Measurements from ENCODE around the gene GOLPH3.
"Not testable (repeated sequence)": the region's sequence is repeated elsewhere in the genome, so short reads cannot be mapped to it uniquely, and the experiment has no call there.

DNA sequence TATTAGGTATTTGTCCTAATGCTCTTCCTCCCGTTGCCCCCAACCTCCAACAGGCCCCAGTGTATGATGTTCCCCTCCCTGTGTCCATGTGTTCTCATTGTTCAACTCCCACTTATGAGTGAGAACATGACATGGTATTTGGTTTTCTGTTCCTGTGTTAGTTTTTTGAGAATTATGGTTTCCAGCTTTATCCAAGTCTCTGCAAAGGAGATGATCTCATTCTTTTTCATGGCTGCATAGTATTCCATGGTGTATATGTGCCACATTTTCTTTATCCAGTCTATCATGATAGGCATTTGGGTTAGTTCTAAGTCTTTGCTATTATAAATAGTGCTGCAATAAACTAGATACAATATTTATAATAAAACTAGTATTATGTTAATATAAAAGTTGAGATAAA, 40.2 kb upstream of the GOLPH3 start:
- TF ChIP-seq MEIS1 (CRISPR knock-in tag; IDR thresholded peaks at IDR 0.05; ENCODE audit: borderline replicate concordance); ZNF621 (tag by site-specific recombination; IDR thresholded peaks at IDR 0.05); ZNF707 (tag by site-specific recombination; IDR thresholded peaks at IDR 0.05); ZBTB48 (tag by site-specific recombination; IDR thresholded peaks at IDR 0.05); ZFHX2 (tag by site-specific recombination; conservative IDR thresholded peaks at IDR 0.05); ZNF175 (tag by site-specific recombination; IDR thresholded peaks at IDR 0.05); ZNF18 (tag by site-specific recombination; IDR thresholded peaks at IDR 0.05); ZBTB17 (tag by site-specific recombination; IDR thresholded peaks at IDR 0.05); SP7 (tag by site-specific recombination; IDR thresholded peaks at IDR 0.05); YY1 (tag by site-specific recombination; IDR thresholded peaks at IDR 0.05); ZEB2 (tag by site-specific recombination; IDR thresholded peaks at IDR 0.05); ZNF513 (tag by site-specific recombination; IDR thresholded peaks at IDR 0.05): not testable (repeated sequence)
- TF ChIP-seq, protein P1, sequence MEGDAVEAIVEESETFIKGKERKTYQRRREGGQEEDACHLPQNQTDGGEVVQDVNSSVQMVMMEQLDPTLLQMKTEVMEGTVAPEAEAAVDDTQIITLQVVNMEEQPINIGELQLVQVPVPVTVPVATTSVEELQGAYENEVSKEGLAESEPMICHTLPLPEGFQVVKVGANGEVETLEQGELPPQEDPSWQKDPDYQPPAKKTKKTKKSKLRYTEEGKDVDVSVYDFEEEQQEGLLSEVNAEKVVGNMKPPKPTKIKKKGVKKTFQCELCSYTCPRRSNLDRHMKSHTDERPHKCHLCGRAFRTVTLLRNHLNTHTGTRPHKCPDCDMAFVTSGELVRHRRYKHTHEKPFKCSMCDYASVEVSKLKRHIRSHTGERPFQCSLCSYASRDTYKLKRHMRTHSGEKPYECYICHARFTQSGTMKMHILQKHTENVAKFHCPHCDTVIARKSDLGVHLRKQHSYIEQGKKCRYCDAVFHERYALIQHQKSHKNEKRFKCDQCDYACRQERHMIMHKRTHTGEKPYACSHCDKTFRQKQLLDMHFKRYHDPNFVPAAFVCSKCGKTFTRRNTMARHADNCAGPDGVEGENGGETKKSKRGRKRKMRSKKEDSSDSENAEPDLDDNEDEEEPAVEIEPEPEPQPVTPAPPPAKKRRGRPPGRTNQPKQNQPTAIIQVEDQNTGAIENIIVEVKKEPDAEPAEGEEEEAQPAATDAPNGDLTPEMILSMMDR (tag by site-specific recombination; IDR thresholded peaks at IDR 0.05), result not testable (repeated sequence)
